H54 (cell line): ENCODE measurements around the gene EFL1.
"Not testable (repeated sequence)": the region's sequence is repeated elsewhere in the genome, so short reads cannot be mapped to it uniquely, and the experiment has no call there.

Source experiments
- DNase-seq: peaks from one replicate; pipeline ENCODE4 v3.0.0; 2011; ENCODE audit warnings: low spot score, mixed read lengths; ENCODE audit not compliant: insufficient read length
- FAIRE-seq: peaks from 3 replicates; lab custom pipeline; 2011; peaks lifted over from hg19 to GRCh38; lab: Jason Lieb, UNC
- POLR2A ChIP-seq: IDR thresholded peaks from 2 replicates; pipeline ENCODE4 v1.6.1; 2011; ENCODE audit warnings: low read depth, mild to moderate bottlenecking, low read length

The EFL1 gene

GRCh38 chr15:82262422-82263026 lies at the start of gene EFL1, which contains the start of gene SAXO2:
TSS of gene EFL1 (minus strand) at chr15:82262734. CDS start at chr15:82261778, 956 bp downstream.
TSS of gene SAXO2 (plus strand) at chr15:82262818. CDS start at chr15:82262880, 62 bp downstream.
- peak; percentile 46 for DNase-seq
- TF ChIP-seq POLR2A: peak; percentile 67
- FAIRE-seq: no peak

GRCh38 chr15:82311321-82311720 lies 48.8 kb upstream of the EFL1 start:
- not testable (repeated sequence) for FAIRE-seq

GRCh38 chr15:82309802-82310201 lies 47.3 kb upstream of the EFL1 start:
- DNase-seq: no peak
- FAIRE-seq: no peak

More at GRCh38 chr15:82311321-82311720, 48.8 kb upstream of the EFL1 start:
- not testable (repeated sequence) for DNase-seq

GRCh38 chr15:82307714-82308081 lies 45.2 kb upstream of the EFL1 start:
- no peak for TF ChIP-seq POLR2A
- DNase-seq (no peak), FAIRE-seq (no peak)

More at GRCh38 chr15:82309802-82310201, 47.3 kb upstream of the EFL1 start:
- no peak for TF ChIP-seq POLR2A

GRCh38 chr15:82306791-82307713 lies 44.5 kb upstream of the EFL1 start:
- DNase-seq: no peak
- no peak for FAIRE-seq
- TF ChIP-seq POLR2A: no peak

- no peak for TF ChIP-seq POLR2A
- DNase-seq (no peak), FAIRE-seq (no peak)
Measured at GRCh38 chr15:82305621-82306048, 43.1 kb upstream of the EFL1 start.

- no peak for TF ChIP-seq POLR2A
- FAIRE-seq: no peak
Measured at GRCh38 chr15:82304778-82305090, 42.2 kb upstream of the EFL1 start.

GRCh38 chr15:82303956-82304777 lies 41.6 kb upstream of the EFL1 start:
- TF ChIP-seq POLR2A: no peak
- DNase-seq (no peak), FAIRE-seq (no peak)

More at GRCh38 chr15:82304778-82305090, 42.2 kb upstream of the EFL1 start:
- DNase-seq: no peak

GRCh38 chr15:82301296-82302016 lies 38.9 kb upstream of the EFL1 start:
- TF ChIP-seq POLR2A: no peak
- DNase-seq (no peak), FAIRE-seq (no peak)

GRCh38 chr15:82300883-82301282 lies 38.3 kb upstream of the EFL1 start:
- DNase-seq: no peak
- no peak for FAIRE-seq
- no peak for TF ChIP-seq POLR2A

GRCh38 chr15:82300326-82300725 lies 37.8 kb upstream of the EFL1 start:
- FAIRE-seq, DNase-seq: not testable (repeated sequence)

- not testable (repeated sequence) for FAIRE-seq, DNase-seq
Measured at GRCh38 chr15:82299511-82299914, 37.0 kb upstream of the EFL1 start.

- no peak for DNase-seq
- TF ChIP-seq POLR2A: no peak
- no peak for FAIRE-seq
Measured at GRCh38 chr15:82298520-82298919, 36.0 kb upstream of the EFL1 start.

- DNase-seq (no peak), FAIRE-seq (no peak)
- no peak for TF ChIP-seq POLR2A
Measured at GRCh38 chr15:82298032-82298431, 35.5 kb upstream of the EFL1 start.
